ENCODE data around the gene CRISP3. TPM values are rescaled to one million over a fixed set of nuclear protein-coding genes. Genes with fewer than 3 reads are reported as not detected.

CRISP3 gene
- polyA plus RNA-seq, 4 donors: 0.10 to 0.46 (median 0.32) TPM

GRCh38 chr6:49693512-49693911, 50.7 kb downstream of the CRISP3 start:
- DNase-seq (ENCODE audit: low read depth in 4 of 4, low spot score in 3 of 4): no peak

GRCh38 chr6:49692534-49692933, 51.7 kb downstream of the CRISP3 start:
- no peak for DNase-seq (ENCODE audit: low read depth in 4 of 4, low spot score in 3 of 4)

Other genes with a start within 250 kb of the CRISP3 start
- not detected for gene GLYATL3, start 244.5 kb downstream of the CRISP3 start, polyA plus RNA-seq (ENCODE audit: insufficient read length in 4 of 4)
- under 1 TPM; 0.33 to 0.86 (median 0.55) TPM for gene C6orf141, start 193.7 kb downstream of the CRISP3 start, polyA plus RNA-seq (ENCODE audit: insufficient read length in 4 of 4)
- gene RHAG, start 107.5 kb downstream of the CRISP3 start, polyA plus RNA-seq (ENCODE audit: insufficient read length in 4 of 4): 1 to 10 TPM in 2 of 4 donors, under 1 TPM in 2; 0.63 to 5.6 (median 0.93) TPM
- under 1 TPM in 1 of 4 donors, not detected in 3; 0.14 TPM for gene CRISP2, start 30.8 kb downstream of the CRISP3 start, polyA plus RNA-seq (ENCODE audit: insufficient read length in 4 of 4)
- not detected for gene PGK2, start 42.9 kb upstream of the CRISP3 start, polyA plus RNA-seq (ENCODE audit: insufficient read length in 4 of 4)
- gene CRISP1, start 122.1 kb upstream of the CRISP3 start, polyA plus RNA-seq (ENCODE audit: insufficient read length in 4 of 4): under 1 TPM in 1 of 4 donors, not detected in 3; 0.13 TPM
- not detected for gene DEFB114, start 219.8 kb upstream of the CRISP3 start, polyA plus RNA-seq (ENCODE audit: insufficient read length in 4 of 4)
- not detected for gene DEFB113, start 225.2 kb upstream of the CRISP3 start, polyA plus RNA-seq (ENCODE audit: insufficient read length in 4 of 4)